Measurements from ENCODE around the gene PRX.

The PRX gene

GRCh38 chr19:40362160-40362559 is 51.0 kb downstream of the PRX start:
- WGBS, 2 experiments (ENCODE audit: insufficient coverage in 2 of 2): 100% methylated on average over 1 to 3 of the region's 3 CpGs
- no peak overlapping the region for H3K27ac ChIP-seq (ENCODE audit: low read depth, low read length, severe bottlenecking)
- H3K4me1 ChIP-seq (ENCODE audit: control insufficient read depth, insufficient read depth, low read length, poor library complexity, severe bottlenecking): peaks cover 24% of the 10 kb centered on the region
- peaks cover 17% of the 10 kb centered on the region for H3K36me3 ChIP-seq (ENCODE audit: control insufficient read depth, insufficient read depth, low read length)
- no peak overlapping the region for H3K4me3 ChIP-seq (ENCODE audit: extremely low read depth, insufficient read depth, low read length, poor library complexity, severe bottlenecking)
- H3K9me3 ChIP-seq (ENCODE audit: control insufficient read depth, low read length): no peaks in the 10 kb centered on the region

GRCh38 chr19:40360708-40361241 is 52.4 kb downstream of the PRX start:
- H3K27ac ChIP-seq (ENCODE audit: low read depth, low read length, severe bottlenecking): no peak overlapping the region
- H3K4me1 ChIP-seq (ENCODE audit: control insufficient read depth, insufficient read depth, low read length, poor library complexity, severe bottlenecking): peaks cover 11% of the 10 kb centered on the region
- 94% methylated on average over 10 to 12 of the region's 12 CpGs for WGBS, 2 experiments (ENCODE audit: insufficient coverage in 2 of 2)
- H3K36me3 ChIP-seq (ENCODE audit: control insufficient read depth, insufficient read depth, low read length): peaks cover 15% of the 10 kb centered on the region
- no peaks in the 10 kb centered on the region for H3K9me3 ChIP-seq (ENCODE audit: control insufficient read depth, low read length)
- H3K4me3 ChIP-seq (ENCODE audit: extremely low read depth, insufficient read depth, low read length, poor library complexity, severe bottlenecking): no peak overlapping the region

GRCh38 chr19:40360020-40360707 is 53.0 kb downstream of the PRX start:
- 93 to 96% methylated on average over 9 to 10 of the region's 13 CpGs for WGBS, 2 experiments (ENCODE audit: insufficient coverage in 2 of 2)
- peaks cover 11% of the 10 kb centered on the region for H3K4me1 ChIP-seq (ENCODE audit: control insufficient read depth, insufficient read depth, low read length, poor library complexity, severe bottlenecking)
- peaks cover 15% of the 10 kb centered on the region for H3K36me3 ChIP-seq (ENCODE audit: control insufficient read depth, insufficient read depth, low read length)
- H3K4me3 ChIP-seq (ENCODE audit: extremely low read depth, insufficient read depth, low read length, poor library complexity, severe bottlenecking): no peak overlapping the region
- no peaks in the 10 kb centered on the region for H3K9me3 ChIP-seq (ENCODE audit: control insufficient read depth, low read length)
- H3K27ac ChIP-seq (ENCODE audit: low read depth, low read length, severe bottlenecking): no peak overlapping the region

- WGBS, 2 experiments (ENCODE audit: insufficient coverage in 2 of 2): 100% methylated on average over 1 of the region's 5 CpGs
- Histone ChIP-seq H3K36me3 (ENCODE audit: control insufficient read depth, insufficient read depth, low read length) (peaks cover 15% of the 10 kb centered on the region), H3K4me3 (ENCODE audit: extremely low read depth, insufficient read depth, low read length, poor library complexity, severe bottlenecking) (no peak overlapping the region), H3K9me3 (ENCODE audit: control insufficient read depth, low read length) (no peaks in the 10 kb centered on the region), H3K4me1 (ENCODE audit: control insufficient read depth, insufficient read depth, low read length, poor library complexity, severe bottlenecking) (peaks cover 11% of the 10 kb centered on the region), H3K27ac (ENCODE audit: low read depth, low read length, severe bottlenecking) (no peak overlapping the region)
These were observed 54.4 kb downstream of the PRX start for GRCh38 chr19:40358773-40359172.

GRCh38 chr19:40357640-40358039 is 55.5 kb downstream of the PRX start:
- Histone ChIP-seq H3K27ac (ENCODE audit: low read depth, low read length, severe bottlenecking) (no peak overlapping the region), H3K9me3 (ENCODE audit: control insufficient read depth, low read length) (no peaks in the 10 kb centered on the region), H3K4me1 (ENCODE audit: control insufficient read depth, insufficient read depth, low read length, poor library complexity, severe bottlenecking) (peaks cover 3% of the 10 kb centered on the region), H3K4me3 (ENCODE audit: extremely low read depth, insufficient read depth, low read length, poor library complexity, severe bottlenecking) (no peak overlapping the region), H3K36me3 (ENCODE audit: control insufficient read depth, insufficient read depth, low read length) (peaks cover 15% of the 10 kb centered on the region)
- WGBS, 2 experiments (ENCODE audit: insufficient coverage in 2 of 2): 100% methylated on average over 1 to 3 of the region's 3 CpGs

- peaks cover 3% of the 10 kb centered on the region for H3K4me1 ChIP-seq (ENCODE audit: control insufficient read depth, insufficient read depth, low read length, poor library complexity, severe bottlenecking)
- H3K27ac ChIP-seq (ENCODE audit: low read depth, low read length, severe bottlenecking): no peak overlapping the region
- no peaks in the 10 kb centered on the region for H3K9me3 ChIP-seq (ENCODE audit: control insufficient read depth, low read length)
- WGBS, 2 experiments (ENCODE audit: insufficient coverage in 2 of 2): 84 to 95% methylated on average over 2 to 3 of the region's 6 CpGs
- no peak overlapping the region for H3K4me3 ChIP-seq (ENCODE audit: extremely low read depth, insufficient read depth, low read length, poor library complexity, severe bottlenecking)
- peaks cover 15% of the 10 kb centered on the region for H3K36me3 ChIP-seq (ENCODE audit: control insufficient read depth, insufficient read depth, low read length)
These were observed 56.2 kb downstream of the PRX start for GRCh38 chr19:40356681-40357595.

GRCh38 chr19:40355975-40356680 is 57.0 kb downstream of the PRX start:
- Histone ChIP-seq H3K4me3 (ENCODE audit: extremely low read depth, insufficient read depth, low read length, poor library complexity, severe bottlenecking) (no peak overlapping the region), H3K4me1 (ENCODE audit: control insufficient read depth, insufficient read depth, low read length, poor library complexity, severe bottlenecking) (peaks cover 3% of the 10 kb centered on the region), H3K27ac (ENCODE audit: low read depth, low read length, severe bottlenecking) (no peak overlapping the region), H3K36me3 (ENCODE audit: control insufficient read depth, insufficient read depth, low read length) (peaks cover 15% of the 10 kb centered on the region), H3K9me3 (ENCODE audit: control insufficient read depth, low read length) (no peaks in the 10 kb centered on the region)
- WGBS, 2 experiments (ENCODE audit: insufficient coverage in 2 of 2): 95 to 99% methylated on average over 8 to 9 of the region's 9 CpGs

GRCh38 chr19:40348961-40349507 is 64.1 kb downstream of the PRX start:
- H3K4me1 ChIP-seq (ENCODE audit: control insufficient read depth, insufficient read depth, low read length, poor library complexity, severe bottlenecking): no peaks in the 10 kb centered on the region
- WGBS, 2 experiments (ENCODE audit: insufficient coverage in 2 of 2): 17 to 19% methylated on average over 17 of the region's 17 CpGs
- H3K27ac ChIP-seq (ENCODE audit: low read depth, low read length, severe bottlenecking): no peak overlapping the region
- peaks cover 6% of the 10 kb centered on the region for H3K36me3 ChIP-seq (ENCODE audit: control insufficient read depth, insufficient read depth, low read length)
- peak overlapping the region; percentile 81 for H3K4me3 ChIP-seq (ENCODE audit: extremely low read depth, insufficient read depth, low read length, poor library complexity, severe bottlenecking)
- H3K9me3 ChIP-seq (ENCODE audit: control insufficient read depth, low read length): no peaks in the 10 kb centered on the region

- no peaks in the 10 kb centered on the region for H3K4me1 ChIP-seq (ENCODE audit: control insufficient read depth, insufficient read depth, low read length, poor library complexity, severe bottlenecking)
- no peak within 1 kb of the TSS for H3K27ac ChIP-seq (ENCODE audit: low read depth, low read length, severe bottlenecking)
- H3K9me3 ChIP-seq (ENCODE audit: control insufficient read depth, low read length): no peaks in the 10 kb centered on the region
- 0% methylated on average over 41 to 55 of the region's 77 CpGs for WGBS, 2 experiments (ENCODE audit: insufficient coverage in 2 of 2)
- peaks cover 6% of the 10 kb centered on the region for H3K36me3 ChIP-seq (ENCODE audit: control insufficient read depth, insufficient read depth, low read length)
- H3K4me3 ChIP-seq (ENCODE audit: extremely low read depth, insufficient read depth, low read length, poor library complexity, severe bottlenecking): peak within 1 kb of the TSS; percentile 81
These were observed 64.9 kb downstream of the PRX start, which contains the start of the genes C19orf47 and PLD3 for GRCh38 chr19:40348125-40348913. TSS of gene C19orf47 (minus strand) at chr19:40348397. CDS start at chr19:40341857, 6,540 bp downstream. TSS of gene PLD3 (plus strand) at chr19:40348695. CDS start at chr19:40366484, 17,789 bp downstream.
